Occipital lobe (tissue), 2 donors: ENCODE data around the gene LHX4. TPM values are rescaled to one million over a fixed set of nuclear protein-coding genes. Genes with fewer than 3 reads are reported as not detected.
A peak's percentile ranks its signal among the peaks of the same experiment; 100 is the strongest.

Source experiments
- DNase-seq: peaks from one replicate; lab custom pipeline; 2025; lab: John Stamatoyannopoulos, UW
- total RNA-seq: library from RNA; depleted of rRNA; stranded (reverse); fragments of >200 nt; gene quantifications from one replicate; pipeline ENCODE4 v1.2.3, GENCODE V29; 2014

LHX4 gene
- total RNA-seq = 0.31 TPM

DNA sequence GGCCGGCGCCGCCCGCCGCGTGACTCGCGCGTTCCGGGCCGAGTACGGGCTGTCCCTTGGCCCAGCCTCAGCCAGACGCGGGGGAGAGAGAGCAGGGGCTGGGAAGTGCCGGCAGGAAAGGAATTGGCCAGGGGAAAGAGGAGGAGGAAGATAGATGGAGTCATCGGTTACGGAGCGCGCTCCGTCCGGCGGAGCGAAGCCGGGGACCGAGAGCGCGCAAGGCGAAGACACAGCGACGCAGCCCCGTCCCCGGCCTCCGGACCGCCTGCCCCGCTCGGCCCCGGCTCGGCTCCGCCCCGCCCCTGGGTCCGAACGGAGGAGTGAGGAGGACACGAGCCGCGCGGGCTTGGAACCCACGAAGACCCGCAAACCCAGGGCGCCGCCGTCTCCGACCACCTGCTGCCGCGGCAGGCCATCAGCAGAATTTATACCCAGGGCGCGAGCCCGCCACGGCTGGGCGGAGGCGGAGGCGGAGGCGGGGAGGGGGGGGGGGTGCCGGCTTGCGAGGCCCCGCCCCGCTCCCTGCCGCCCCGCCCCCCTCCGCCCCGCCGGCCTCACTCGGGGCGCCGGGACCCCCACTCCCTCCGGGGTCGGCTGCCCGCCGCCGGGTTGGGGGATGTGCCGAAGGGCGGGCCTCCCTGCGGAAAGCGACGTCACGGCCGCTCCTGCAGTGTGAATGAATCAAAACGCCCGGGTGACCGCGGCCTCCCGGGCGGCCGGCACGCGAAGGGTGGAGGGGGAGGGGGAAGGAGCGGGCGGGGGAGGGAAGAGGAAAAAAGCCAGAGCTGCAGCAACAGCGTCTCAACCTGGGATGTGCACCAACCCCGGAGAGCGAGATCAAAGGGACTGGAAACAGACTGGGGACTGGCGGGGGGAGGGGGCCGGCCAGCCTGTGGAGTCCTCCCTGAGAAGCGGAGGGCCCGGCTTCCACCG, at the start of gene LHX4:
Gene LHX4 (plus strand): TSS at position 782 of the 933 bp plus-strand sequence. CDS start 266 bp downstream, outside the sequence.
- no peak for DNase-seq

GRCh38 chr1:180181048-180181447, 49.0 kb upstream of the LHX4 start:
- no peak for DNase-seq

DNA sequence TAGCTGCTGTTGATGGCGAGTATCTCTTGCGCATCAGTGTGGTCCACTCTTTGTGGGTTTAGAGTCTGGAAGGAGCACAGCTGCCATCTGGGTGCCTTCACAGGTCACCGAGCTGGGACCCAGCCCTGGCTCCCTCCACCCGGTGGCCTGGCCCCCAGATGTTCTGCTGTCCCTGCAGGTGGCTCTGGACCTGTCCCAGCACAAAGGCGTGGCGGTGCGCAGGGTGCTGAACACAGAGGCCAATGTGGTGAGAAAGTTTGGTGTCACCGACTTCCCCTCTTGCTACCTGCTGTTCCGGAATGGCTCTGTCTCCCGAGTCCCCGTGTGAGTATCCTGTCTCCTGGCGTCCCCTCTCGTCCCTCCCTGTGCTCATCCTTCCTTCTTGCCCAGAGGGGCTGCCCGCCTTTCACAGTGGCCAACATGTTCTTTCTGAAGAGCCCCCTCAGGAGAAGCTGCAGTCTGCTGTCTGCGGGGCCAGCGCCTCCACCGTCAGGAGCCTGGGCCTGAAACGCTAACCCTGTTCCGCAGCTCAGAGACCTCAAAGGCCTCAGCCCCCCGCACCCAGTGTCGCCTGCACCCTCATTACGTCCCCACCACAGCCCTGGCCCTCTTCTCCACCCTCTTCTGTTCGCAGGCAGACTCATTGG, 47.9 kb upstream of the LHX4 start:
- DNase-seq = no peak

- DNase-seq = no peak
Measured at GRCh38 chr1:180182643-180183311, 47.3 kb upstream of the LHX4 start.

DNA sequence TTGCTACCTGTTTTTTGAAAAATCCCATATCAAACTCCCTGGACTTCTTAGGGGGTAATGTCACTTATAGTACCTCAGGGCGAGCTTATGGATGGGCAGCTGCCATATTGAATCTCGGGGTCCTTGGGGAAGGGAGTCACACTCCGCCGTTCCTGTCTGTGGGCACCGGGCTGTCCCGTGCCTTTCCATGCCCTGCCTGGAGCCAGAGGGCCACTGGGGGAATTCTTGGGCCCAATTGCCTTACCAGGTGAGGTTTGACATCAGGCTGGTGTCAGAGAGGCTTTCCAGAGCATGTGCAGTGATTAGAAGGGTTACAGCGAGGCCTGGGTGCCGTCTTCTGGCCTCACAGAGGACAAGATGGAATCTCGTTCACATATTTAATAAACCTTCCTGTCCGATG, 46.6 kb upstream of the LHX4 start:
- no peak for DNase-seq

DNA sequence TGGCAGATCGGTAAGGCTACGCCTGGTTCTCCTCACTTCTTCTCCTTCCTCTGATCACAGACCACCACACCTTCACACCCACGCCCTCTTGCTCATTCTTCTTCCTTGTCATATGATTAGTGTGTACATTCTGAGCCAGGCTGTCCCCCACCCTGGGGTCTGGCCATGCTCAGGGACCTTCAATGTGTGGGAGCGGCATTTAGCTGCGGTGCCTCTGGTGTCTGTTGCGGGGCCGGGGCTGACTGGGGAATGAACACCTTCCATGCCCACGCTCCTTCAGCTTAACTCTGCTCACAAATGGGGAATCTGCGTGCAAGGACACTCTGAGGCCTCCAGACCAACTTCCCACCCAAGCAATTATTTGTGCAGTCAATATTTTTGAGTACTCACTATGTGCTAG, 46.0 kb upstream of the LHX4 start:
- DNase-seq = no peak

- no peak for DNase-seq
Measured at GRCh38 chr1:180185281-180185680, 44.8 kb upstream of the LHX4 start.

DNA sequence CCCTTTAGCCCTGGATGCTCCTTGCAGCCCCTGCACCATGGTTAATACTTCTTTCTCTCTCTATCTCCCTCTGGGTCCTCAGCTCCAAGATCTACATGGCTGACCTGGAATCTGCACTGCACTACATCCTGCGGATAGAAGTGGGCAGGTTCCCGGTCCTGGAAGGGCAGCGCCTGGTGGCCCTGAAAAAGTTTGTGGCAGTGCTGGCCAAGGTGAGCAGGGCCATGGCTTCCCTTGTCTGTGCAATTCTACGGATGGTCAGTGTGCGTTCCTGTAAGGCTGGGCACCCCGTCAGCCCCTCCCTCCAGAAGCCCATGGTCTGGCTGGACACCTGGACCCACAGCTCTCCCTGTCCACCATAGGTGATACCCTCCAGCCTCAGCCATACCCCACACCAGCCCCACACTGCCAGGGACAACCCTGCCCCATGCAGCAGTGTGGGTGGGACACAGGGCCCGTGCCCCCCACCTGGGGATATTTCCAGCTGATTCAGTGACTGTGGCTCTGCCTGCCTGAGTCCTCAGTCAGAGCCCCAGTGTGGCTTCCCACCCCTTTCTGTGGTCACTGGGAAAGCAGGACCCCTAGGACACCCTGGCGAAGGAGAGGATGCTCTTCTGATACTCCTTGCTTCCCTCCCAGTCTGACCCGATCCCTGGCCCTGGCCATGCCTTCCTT, 44.0 kb upstream of the LHX4 start:
- no peak for DNase-seq

DNA sequence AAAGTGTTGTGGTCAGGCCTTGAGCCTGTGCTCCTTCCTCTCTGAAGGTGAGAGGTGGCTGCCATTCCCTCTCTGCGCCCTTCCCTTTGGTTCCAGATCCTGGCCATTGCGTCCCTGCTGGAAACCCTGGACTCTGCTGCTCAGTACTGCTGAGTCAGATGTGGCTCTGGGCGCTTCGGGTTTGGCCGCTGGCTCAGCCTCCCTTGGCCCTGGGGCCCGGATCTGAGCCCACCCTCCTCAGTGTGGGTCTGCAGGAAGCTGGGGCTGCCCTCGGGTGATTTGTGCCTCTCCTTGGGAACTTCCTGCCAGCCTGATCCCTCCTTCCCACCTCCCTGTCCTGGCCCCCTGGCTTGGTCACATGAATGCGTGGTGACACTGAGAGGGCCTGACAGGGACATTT, 43.2 kb upstream of the LHX4 start:
- DNase-seq = no peak

GRCh38 chr1:180187626-180188025, 42.4 kb upstream of the LHX4 start:
- no peak for DNase-seq

- peak; percentile 29 for DNase-seq
Measured at GRCh38 chr1:180188091-180188506, 42.0 kb upstream of the LHX4 start.

DNA sequence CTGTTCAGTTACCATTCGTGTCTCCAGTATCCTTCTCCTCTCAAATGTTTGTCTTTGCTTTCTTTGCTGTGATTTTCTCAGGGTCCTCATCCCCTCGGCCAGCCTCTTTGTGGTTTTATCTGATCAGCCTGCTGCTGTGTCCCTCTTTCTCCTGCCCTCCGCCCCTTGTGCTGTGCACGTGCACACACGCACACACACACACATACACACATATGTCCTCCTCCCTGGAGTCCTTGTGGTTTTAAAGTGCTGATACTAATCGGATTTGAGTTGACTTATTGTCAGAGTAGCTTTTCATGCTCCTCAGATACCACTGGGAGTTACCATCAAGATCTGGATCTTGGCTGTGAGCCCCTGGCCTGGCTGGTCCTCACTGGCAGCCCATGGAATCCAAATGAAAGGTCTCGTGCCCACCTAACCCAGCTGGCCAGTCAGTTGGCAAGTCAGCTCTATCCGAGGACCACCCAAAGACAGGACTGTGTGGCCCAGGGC, 41.3 kb upstream of the LHX4 start:
- DNase-seq = no peak

- no peak for DNase-seq
Measured at GRCh38 chr1:180190091-180190490, 40.0 kb upstream of the LHX4 start.

DNA sequence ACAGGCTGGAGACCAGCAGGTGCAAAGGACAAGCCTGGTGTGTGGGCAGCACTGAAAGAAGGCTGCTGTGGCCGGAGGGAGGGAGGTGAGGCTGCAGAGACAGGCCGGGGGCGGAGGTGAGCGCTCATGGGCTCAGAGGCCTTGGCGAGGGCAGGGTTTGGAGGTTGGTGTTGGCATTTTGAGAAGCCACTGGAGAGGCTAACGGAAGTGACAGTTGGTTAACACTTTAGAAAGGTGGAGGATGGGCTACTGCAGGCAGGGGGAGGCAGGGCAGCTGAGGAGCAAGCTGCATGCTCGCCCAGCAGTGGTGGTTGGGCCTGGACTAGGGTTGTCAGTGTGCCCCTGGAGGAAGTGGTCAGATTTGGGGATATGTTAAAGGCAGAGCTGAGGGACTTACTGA, 37.9 kb upstream of the LHX4 start:
- no peak for DNase-seq

GRCh38 chr1:180193141-180194047, 36.7 kb upstream of the LHX4 start:
- no peak for DNase-seq

DNA sequence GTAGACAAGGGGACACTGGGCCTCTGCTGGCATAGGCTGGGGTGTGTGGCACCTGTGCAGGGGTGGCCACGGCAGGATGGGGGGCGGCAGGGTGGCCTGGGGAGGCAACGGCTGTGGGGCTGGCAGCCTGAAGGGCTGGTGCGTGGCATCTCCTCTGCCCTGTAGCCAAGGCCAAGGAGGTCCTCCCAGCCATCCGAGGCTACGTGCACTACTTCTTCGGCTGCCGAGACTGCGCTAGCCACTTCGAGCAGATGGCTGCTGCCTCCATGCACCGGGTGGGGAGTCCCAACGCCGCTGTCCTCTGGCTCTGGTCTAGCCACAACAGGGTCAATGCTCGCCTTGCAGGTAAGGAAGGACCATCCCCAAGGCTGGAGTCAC, 36.0 kb upstream of the LHX4 start:
- no peak for DNase-seq

DNA sequence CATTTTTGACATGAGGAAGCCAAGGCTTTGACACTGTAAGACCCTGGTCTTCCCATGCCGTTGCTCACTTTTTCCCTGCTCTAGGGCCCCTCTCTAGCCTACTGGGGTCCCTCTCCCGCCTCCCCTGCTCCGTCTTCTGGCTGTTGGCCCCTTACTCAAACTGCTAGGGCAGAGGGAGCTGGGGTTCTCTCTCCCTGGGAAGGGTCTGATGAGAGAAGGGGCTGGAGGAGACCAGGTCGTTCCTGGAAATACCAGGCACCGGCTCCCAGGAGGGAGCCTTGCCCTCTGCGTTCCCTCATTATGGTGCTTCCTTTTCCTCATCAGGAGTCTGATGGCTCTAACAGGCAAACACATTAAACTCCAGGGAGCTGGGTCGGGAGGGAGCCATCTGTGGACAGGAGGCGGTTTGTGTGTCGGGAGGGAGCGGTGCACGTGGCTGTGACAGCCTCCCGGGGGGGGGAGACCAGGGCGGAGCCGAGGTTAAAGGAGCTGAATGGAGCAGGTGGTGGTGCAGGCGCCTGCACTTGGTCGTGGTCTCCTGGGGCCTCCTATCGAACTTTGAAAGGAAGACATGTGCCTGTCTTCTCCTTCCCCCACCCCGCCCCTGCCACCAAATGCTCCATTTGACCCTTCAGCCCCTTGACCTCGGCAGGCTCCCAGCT, 35.4 kb upstream of the LHX4 start:
- no peak for DNase-seq

DNA sequence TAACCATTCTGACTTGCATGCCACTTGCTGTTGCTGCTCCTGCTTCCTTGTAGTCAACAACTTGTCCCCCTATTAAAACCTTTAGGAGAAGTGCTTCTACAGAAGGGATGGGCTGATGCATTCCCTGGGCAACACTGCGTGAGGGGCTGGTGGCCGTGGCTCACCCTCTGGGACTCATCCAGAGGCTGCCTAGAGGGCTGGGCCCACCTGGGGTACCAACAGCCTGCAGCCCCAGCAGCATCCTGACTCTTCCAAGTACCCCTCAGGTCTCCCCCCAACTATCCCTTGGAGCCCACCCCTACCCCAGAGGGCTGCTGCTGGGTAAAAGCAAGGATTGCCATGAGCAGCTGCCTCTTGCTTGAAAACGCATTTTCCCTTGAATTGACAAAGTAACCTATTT, 34.7 kb upstream of the LHX4 start:
- no peak for DNase-seq

DNA sequence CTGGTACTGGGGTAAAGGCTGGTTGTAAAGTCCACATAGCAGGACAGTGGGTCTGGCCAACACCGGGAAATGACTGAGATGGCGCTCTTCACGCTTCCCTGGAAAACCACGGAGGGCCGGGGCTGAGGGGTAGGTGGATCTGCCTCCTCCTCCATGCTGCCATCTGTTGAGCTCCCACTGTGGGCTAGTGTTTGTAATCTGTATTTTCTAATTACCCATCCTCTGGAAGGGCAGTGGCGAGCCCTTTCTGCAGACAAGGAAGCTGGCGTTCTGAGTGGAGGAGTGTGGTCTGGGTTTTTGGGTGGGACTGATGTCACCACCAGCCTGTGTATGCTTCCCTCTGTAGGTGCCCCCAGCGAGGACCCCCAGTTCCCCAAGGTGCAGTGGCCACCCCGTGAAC, 34.1 kb upstream of the LHX4 start:
- DNase-seq = no peak

DNA sequence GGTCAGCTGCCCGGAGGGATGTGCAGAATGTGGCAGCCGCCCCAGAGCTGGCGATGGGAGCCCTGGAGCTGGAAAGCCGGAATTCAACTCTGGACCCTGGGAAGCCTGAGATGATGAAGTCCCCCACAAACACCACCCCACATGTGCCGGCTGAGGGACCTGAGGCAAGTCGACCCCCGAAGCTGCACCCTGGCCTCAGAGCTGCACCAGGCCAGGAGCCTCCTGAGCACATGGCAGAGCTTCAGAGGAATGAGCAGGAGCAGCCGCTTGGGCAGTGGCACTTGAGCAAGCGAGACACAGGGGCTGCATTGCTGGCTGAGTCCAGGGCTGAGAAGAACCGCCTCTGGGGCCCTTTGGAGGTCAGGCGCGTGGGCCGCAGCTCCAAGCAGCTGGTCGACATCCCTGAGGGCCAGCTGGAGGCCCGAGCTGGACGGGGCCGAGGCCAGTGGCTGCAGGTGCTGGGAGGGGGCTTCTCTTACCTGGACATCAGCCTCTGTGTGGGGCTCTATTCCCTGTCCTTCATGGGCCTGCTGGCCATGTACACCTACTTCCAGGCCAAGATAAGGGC, 33.5 kb upstream of the LHX4 start:
- no peak for DNase-seq
